ENCODE measurements around the gene XYLT1.

- TF ChIP-seq CTCF (IDR thresholded peaks at IDR 0.05) (no peak), POLR2A (IDR thresholded peaks at IDR 0.05) (no peak)
These were observed 999 bp downstream of the XYLT1 start for GRCh38 chr16:17469741-17470181.
